H1 (cell line): ENCODE data around the gene WDR31. TPM values are rescaled to one million over a fixed set of nuclear protein-coding genes. Genes with fewer than 3 reads are reported as not detected.

ENCODE experiments used
- CTCF ChIA-PET: fragments of 300-600 bp; sonication (Branson Sonifier 250); formaldehyde crosslinking; loops from one replicate; lab custom pipeline; 2021; ENCODE audit not compliant: partially characterized antibody; lab: Charles Lee
- POLR2A ChIA-PET: fragments of 300-600 bp; sonication (Branson Sonifier 250); formaldehyde crosslinking; loops from one replicate; lab custom pipeline; 2021; ENCODE audit warnings: inconsistent platforms; ENCODE audit not compliant: partially characterized antibody; lab: Charles Lee
- DNase-seq, 2 experiments: peaks; one replicate each; pipeline versions ENCODE4 v3.0.0 to v3.0.0-alpha.2; 2010 to 2022; ENCODE audit warnings: low spot score in 2 of 2, low read depth in 1 of 2, mixed read lengths in 1 of 2
- FAIRE-seq: peaks from 2 replicates; lab custom pipeline; 2011; peaks lifted over from hg19 to GRCh38; lab: Jason Lieb, UNC
- H2AFZ ChIP-seq: 2 replicates; pipeline ENCODE4 v1.8.1; 2012; ENCODE audit warnings: low read length, inconsistent platforms
- H2AK5ac ChIP-seq: 2 replicates; pipeline ENCODE4 v1.6.1; 2013; ENCODE audit warnings: low read depth, low read length
- H2BK120ac ChIP-seq: replicated peaks from 2 replicates; pipeline ENCODE3; 2013; ENCODE audit warnings: low read depth, low read length, inconsistent platforms
- H2BK12ac ChIP-seq: 2 replicates; pipeline ENCODE4 v1.6.1; 2013; ENCODE audit warnings: low read depth, low read length
- H2BK15ac ChIP-seq: 2 replicates; pipeline ENCODE4 v1.6.1; 2013; ENCODE audit warnings: low read length
- H2BK20ac ChIP-seq: 2 replicates; pipeline ENCODE4 v1.6.1; 2013; ENCODE audit warnings: low read length
- H2BK5ac ChIP-seq: 2 replicates; pipeline ENCODE4 v1.6.1; 2013; ENCODE audit warnings: low read depth, low read length
- H3K14ac ChIP-seq: 2 replicates; pipeline ENCODE4 v1.6.1; 2013; ENCODE audit warnings: inconsistent platforms; ENCODE audit not compliant: insufficient read length
- H3K18ac ChIP-seq: 2 replicates; pipeline ENCODE4 v1.6.1; 2013; ENCODE audit warnings: low read length; ENCODE audit errors: extremely low read depth
- H3K23ac ChIP-seq: 2 replicates; pipeline ENCODE4 v1.6.1; 2013; ENCODE audit warnings: inconsistent platforms; ENCODE audit not compliant: insufficient read length
- H3K23me2 ChIP-seq: 2 replicates; pipeline ENCODE4 v1.6.1; 2013; ENCODE audit warnings: low read depth, low read length
- H3K27ac ChIP-seq: 2 replicates; pipeline ENCODE4 v1.6.1; 2011; ENCODE audit warnings: low read depth, low read length, inconsistent platforms
- H3K27me3 ChIP-seq, 4 experiments: replicated peaks in 1 of 4; 1 replicate in 1 of 4; 2 replicates in 3 of 4; pipeline versions ENCODE4 v1.6.1 to v1.8.1; 2011 to 2013; ENCODE audit warnings: low read length in 3 of 4, mild to moderate bottlenecking in 3 of 4, inconsistent platforms in 2 of 4, mixed read lengths in 2 of 4, moderate library complexity in 1 of 4; ENCODE audit not compliant: control insufficient read depth in 3 of 4, insufficient read depth in 3 of 4; ENCODE audit errors: extremely low read depth in 1 of 4
- H3K36me3 ChIP-seq, 4 experiments: 2 replicates each; pipeline versions ENCODE4 v1.6.1 to v1.8.1; 2011 to 2013; ENCODE audit warnings: mild to moderate bottlenecking in 4 of 4, low read length in 3 of 4, moderate library complexity in 2 of 4, control low read depth in 1 of 4, inconsistent platforms in 1 of 4; ENCODE audit not compliant: insufficient read depth in 4 of 4, control insufficient read depth in 2 of 4
- H3K4ac ChIP-seq: replicated peaks from 2 replicates; pipeline ENCODE3; 2013; ENCODE audit warnings: low read length, low read depth, mixed read lengths, inconsistent platforms; ENCODE audit not compliant: insufficient read length
- H3K4me1 ChIP-seq, 4 experiments: replicated peaks in 1 of 4; 1 replicate in 1 of 4; 2 replicates in 3 of 4; pipeline versions ENCODE4 v1.6.1 to v1.8.1; 2011 to 2013; ENCODE audit warnings: low read length in 3 of 4, inconsistent platforms in 2 of 4, mixed read lengths in 1 of 4; ENCODE audit not compliant: insufficient read depth in 4 of 4, control insufficient read depth in 3 of 4
- H3K4me2 ChIP-seq, 2 experiments: 2 replicates each; pipeline versions ENCODE4 v1.6.1 to v1.8.1; 2011 to 2013; ENCODE audit warnings: low read depth in 2 of 2, low read length in 2 of 2, control low read depth in 1 of 2, inconsistent platforms in 1 of 2, mild to moderate bottlenecking in 1 of 2; ENCODE audit not compliant: insufficient read depth in 1 of 2
- H3K4me3 ChIP-seq, 4 experiments: fragments of 200-600, 300-600 bp in 1 of 4; sonication (generic), shearing (Covaris generic), sonication (Bioruptor Twin) in 1 of 4; 2 replicates each; pipeline versions ENCODE4 v1.5.1 to v1.8.1; 2011 to 2016; ENCODE audit warnings: low read length in 4 of 4, low read depth in 3 of 4, control low read depth in 2 of 4, inconsistent platforms in 2 of 4, mild to moderate bottlenecking in 2 of 4, mixed read lengths in 1 of 4, moderate library complexity in 1 of 4; ENCODE audit not compliant: insufficient read depth in 2 of 4; ENCODE audit errors: extremely low read depth in 1 of 4
- H3K56ac ChIP-seq: replicated peaks from 2 replicates; pipeline ENCODE3; 2013; ENCODE audit warnings: low read depth, mild to moderate bottlenecking, mixed read lengths, low read length, inconsistent platforms; ENCODE audit not compliant: insufficient read length
- H3K79me1 ChIP-seq: 2 replicates; pipeline ENCODE4 v1.6.1; 2013; ENCODE audit warnings: low read depth, low read length, control low read depth
- H3K79me2 ChIP-seq, 2 experiments: 2 replicates each; pipeline versions ENCODE4 v1.6.1 to v1.8.1; 2012 to 2013; ENCODE audit warnings: low read length in 2 of 2, mild to moderate bottlenecking in 2 of 2, inconsistent platforms in 1 of 2; ENCODE audit not compliant: insufficient read depth in 2 of 2, control insufficient read depth in 1 of 2
- H3K9ac ChIP-seq, 4 experiments: replicated peaks in 1 of 4; 1 replicate in 1 of 4; 2 replicates in 3 of 4; pipeline versions ENCODE4 v1.6.1 to v1.8.1; 2011 to 2013; ENCODE audit warnings: low read depth in 3 of 4, low read length in 3 of 4, control low read depth in 2 of 4, mild to moderate bottlenecking in 2 of 4, moderate library complexity in 2 of 4, inconsistent platforms in 1 of 4; ENCODE audit errors: extremely low read depth in 1 of 4
- H3K9me3 ChIP-seq, 2 experiments: 2 replicates each; pipeline versions ENCODE4 v1.6.1 to v1.8.1; 2012 to 2013; ENCODE audit warnings: mild to moderate bottlenecking in 2 of 2, moderate library complexity in 2 of 2, control low read depth in 1 of 2, inconsistent platforms in 1 of 2, low read depth in 1 of 2, low read length in 1 of 2, mixed read lengths in 1 of 2; ENCODE audit not compliant: insufficient read depth in 2 of 2
- H4K20me1 ChIP-seq, 2 experiments: replicated peaks in 1 of 2; 2 replicates each; pipeline versions ENCODE3 to v1.8.1; 2011 to 2013; ENCODE audit warnings: inconsistent platforms in 2 of 2, low read length in 2 of 2, mild to moderate bottlenecking in 1 of 2; ENCODE audit not compliant: insufficient read depth in 2 of 2, control insufficient read depth in 1 of 2
- H4K5ac ChIP-seq: 2 replicates; pipeline ENCODE4 v1.6.1; 2013; ENCODE audit warnings: low read length, low read depth, mixed read lengths, inconsistent platforms; ENCODE audit not compliant: insufficient read length
- H4K8ac ChIP-seq: 2 replicates; pipeline ENCODE4 v1.8.0; 2013; ENCODE audit warnings: mild to moderate bottlenecking, moderate library complexity, low read length, inconsistent platforms; ENCODE audit not compliant: insufficient read depth; ENCODE audit errors: extremely low read depth
- H4K91ac ChIP-seq: replicated peaks from 2 replicates; pipeline ENCODE3; 2013; ENCODE audit warnings: low read length, mixed read lengths, inconsistent platforms; ENCODE audit not compliant: insufficient read length
- CBX8 ChIP-seq: fragments of 300-800, 300-1000 bp; sonication (generic); IDR thresholded peaks from 2 replicates; pipeline ENCODE4 v1.7.1; 2016; ENCODE audit warnings: low read depth, low read length, borderline replicate concordance
- CEBPB ChIP-seq: IDR thresholded peaks from 2 replicates; pipeline ENCODE4 v1.6.1; 2012; ENCODE audit warnings: low read depth, low read length
- CHD1 ChIP-seq: IDR thresholded peaks from 2 replicates; pipeline ENCODE4 v1.6.1; 2012; ENCODE audit warnings: low read depth, low read length, improper control_type of control experiment
- GTF2F1 ChIP-seq: IDR thresholded peaks from 2 replicates; pipeline ENCODE4 v1.6.1; 2012; ENCODE audit warnings: low read depth, low read length, improper control_type of control experiment, borderline replicate concordance
- HDAC6 ChIP-seq: IDR thresholded peaks from one replicate; pipeline ENCODE4 v1.7.1; 2012; ENCODE audit warnings: low read depth, mild to moderate bottlenecking, inconsistent platforms, low read length, moderate library complexity
- JUND ChIP-seq: IDR thresholded peaks from 2 replicates; pipeline ENCODE4 v1.6.1; 2011; ENCODE audit warnings: mild to moderate bottlenecking, improper control_type of control experiment, low read length
- RAD21 ChIP-seq, 2 experiments: IDR thresholded peaks in 1 of 2; conservative IDR thresholded peaks in 1 of 2; 2 replicates each; pipeline ENCODE4 v1.6.1; 2011; ENCODE audit warnings: low read depth in 2 of 2, low read length in 2 of 2, improper control_type of control experiment in 1 of 2, inconsistent platforms in 1 of 2, mild to moderate bottlenecking in 1 of 2, moderate library complexity in 1 of 2
- RBBP5 ChIP-seq: IDR thresholded peaks from 2 replicates; pipeline ENCODE4 v1.7.1; 2012; ENCODE audit warnings: low read depth, mild to moderate bottlenecking, inconsistent platforms, low read length, moderate library complexity, borderline replicate concordance
- SAP30 ChIP-seq: fragments of 300-600 bp; sonication (generic); IDR thresholded peaks from 2 replicates; pipeline ENCODE4 v1.7.1; 2012; ENCODE audit warnings: low read length, moderate library complexity, mild to moderate bottlenecking, inconsistent platforms; ENCODE audit not compliant: insufficient read depth, insufficient replicate concordance
- SP2 ChIP-seq: IDR thresholded peaks from 2 replicates; pipeline ENCODE4 v1.6.1; 2012; ENCODE audit warnings: mild to moderate bottlenecking, low read length, inconsistent platforms
- TEAD4 ChIP-seq: IDR thresholded peaks from 2 replicates; pipeline ENCODE4 v1.6.1; 2012; ENCODE audit warnings: low read depth, low read length, inconsistent platforms, mixed read lengths
- WGBS, 2 experiments: shearing (Covaris generic) in 1 of 2; methylation state at CpG; one replicate each; pipeline versions ENCODE4 v1.1.6 to v1.1.7; 2013 to 2015; ENCODE audit warnings: low lambda C conversion rate in 2 of 2, mixed read lengths in 2 of 2, inconsistent platforms in 1 of 2, low coverage in 1 of 2, missing lambda C conversion rate in 1 of 2; ENCODE audit not compliant: insufficient replicate concordance in 2 of 2, insufficient coverage in 1 of 2, insufficient read length in 1 of 2; ENCODE audit errors: extremely low coverage in 1 of 2, missing lambda C conversion rate in 1 of 2; 5-methylcytosine and 5-hydroxymethylcytosine counted together
- polyA plus RNA-seq, 7 experiments: library from polyadenylated mRNA; depleted of rRNA in 3 of 7; stranded (reverse) in 5 of 7; unstranded in 2 of 7; fragments of >200 nt in 5 of 7; fragments of 200-250 nt in 2 of 7; gene quantifications; 1 replicate in 5 of 7; 2 replicates in 1 of 7; 4 replicates in 1 of 7; pipeline versions ENCODE4 v1.2.1 to v1.2.3, GENCODE V29; 2011 to 2013; ENCODE audit warnings: missing spikeins in 2 of 7, mixed read lengths in 2 of 7
- total RNA-seq: library from RNA; stranded (reverse); fragmentation: NEBNext Ultra II Directional; extraction: Animal tissue kit (Norgen Biotek cat#: 25700); gene quantifications from 2 replicates; pipeline ENCODE4 v1.2.1, GENCODE V29; 2021
- TF ChIP-seq, protein P1 (sequence below): IDR thresholded peaks from 2 replicates; pipeline ENCODE4 v1.6.1; 2011; ENCODE audit warnings: low read depth, mild to moderate bottlenecking, low read length; ENCODE audit not compliant: insufficient read depth
- TF ChIP-seq, protein P2 (sequence below): IDR thresholded peaks from 2 replicates; pipeline ENCODE4 v1.6.1; 2012; ENCODE audit warnings: inconsistent platforms

WDR31 gene
- total and polyA plus RNA-seq, 2 of the 8 experiments (the other 6 are each of a cell fraction or from before 2014, with no cell fraction given), result 0.27 to 0.28 TPM

DNA sequence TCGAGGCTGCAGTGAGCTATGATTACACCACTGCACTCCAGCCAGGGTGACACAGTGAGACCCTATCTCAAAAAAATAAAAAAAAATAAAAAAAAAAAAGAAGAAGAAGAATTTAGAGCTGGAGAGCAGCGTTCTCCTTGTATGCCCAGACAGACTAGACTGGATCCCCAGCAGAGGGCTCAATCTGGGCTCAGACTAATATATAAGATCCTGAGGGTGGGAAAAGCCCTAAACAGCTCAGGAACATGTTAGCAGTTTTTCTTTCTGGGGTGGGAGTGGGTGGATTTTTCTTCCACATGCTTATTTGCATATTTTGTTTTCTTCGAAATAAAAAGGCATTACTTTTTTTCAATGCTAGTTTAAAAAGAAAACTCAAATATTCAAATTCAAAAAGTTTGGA, 8.4 kb upstream of the WDR31 start:
- no peak overlapping the region for H2BK120ac ChIP-seq
- H3K9me3 ChIP-seq, result no peaks in the 10 kb centered on the region
- H2BK5ac ChIP-seq, result no peak overlapping the region
- H3K23me2 ChIP-seq, result peaks cover 11% of the 10 kb centered on the region; the same call in 1 of the 2 replicates
- no peaks in the 10 kb centered on the region; the same call in 1 of the 2 replicates for H3K79me1 ChIP-seq
- peaks cover 0 to 2% of the 10 kb centered on the region in 2 experiments for H4K20me1 ChIP-seq
- H2BK20ac ChIP-seq, result no peak overlapping the region
- no peak overlapping the region for H3K18ac ChIP-seq
- peaks cover 5 to 14% (median 10%) of the 10 kb centered on the region in 4 experiments for H3K4me1 ChIP-seq
- no peak overlapping the region for H3K4ac ChIP-seq
- no peak for DNase-seq
- no peak overlapping the region for H2BK12ac ChIP-seq
- FAIRE-seq, result no peak
- no peak overlapping the region for H4K91ac ChIP-seq
- H2BK15ac ChIP-seq, result no peak overlapping the region
- H3K36me3 ChIP-seq, result no peaks in the 10 kb centered on the region
- no peaks in the 10 kb centered on the region for H3K79me2 ChIP-seq
- peak overlapping the region in 1 of 2 experiments; percentile 86; a peak in 1 of 4 replicates for H3K4me2 ChIP-seq
- ChIA-PET CTCF (interaction anchor here (0.5 to 2.5 kb wide), 11 partner anchors 10 to 444 kb away, joined by 3 to 11 read pairs (median 4); partner anchors contain the start of genes CDC26 and PRPF4), POLR2A (interaction anchor here (0.9 to 1.2 kb wide), 3 partner anchors 9 to 73 kb away, joined by 4 read pairs; partner anchors contain the start of genes C9orf43, CDC26, POLE3 and PRPF4)
- 86% methylated on average over 3 of the region's 3 CpGs; no CpG with 5 or more reads in 1 of the 2 experiments for WGBS, 2 experiments
- H3K9ac ChIP-seq, result no peak overlapping the region
- H4K5ac ChIP-seq, result no peak overlapping the region
- no peak overlapping the region for H3K56ac ChIP-seq
- H2AK5ac ChIP-seq, result no peak overlapping the region
- H4K8ac ChIP-seq, result no peak overlapping the region
- H2AFZ ChIP-seq, result no peak overlapping the region
- no peak overlapping the region for H3K23ac ChIP-seq
- H3K4me3 ChIP-seq, result no peak overlapping the region; a peak in 1 of 8 replicates
- H3K27ac ChIP-seq, result no peak overlapping the region
- peaks cover 0 to 14% (median 2%) of the 10 kb centered on the region in 4 experiments; a peak in 5 of 7 replicates for H3K27me3 ChIP-seq
- H3K14ac ChIP-seq, result no peak overlapping the region
- TF ChIP-seq CEBPB, result no peak
- no peak for TF ChIP-seq RBBP5
- TF ChIP-seq RAD21 (IDR thresholded peaks at IDR 0.05 in 1 of 2, conservative IDR thresholded peaks at IDR 0.05 in 1 of 2; ENCODE audit: low read depth in 2 of 2, low read length in 2 of 2), result no peak
- TF ChIP-seq SP2, result no peak
- no peak for TF ChIP-seq GTF2F1
- TF ChIP-seq CBX8, result no peak
- TF ChIP-seq, protein P1, sequence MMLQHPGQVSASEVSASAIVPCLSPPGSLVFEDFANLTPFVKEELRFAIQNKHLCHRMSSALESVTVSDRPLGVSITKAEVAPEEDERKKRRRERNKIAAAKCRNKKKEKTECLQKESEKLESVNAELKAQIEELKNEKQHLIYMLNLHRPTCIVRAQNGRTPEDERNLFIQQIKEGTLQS, result no peak
- no peak for TF ChIP-seq CHD1
- TF ChIP-seq JUND, result no peak
- no peak for TF ChIP-seq SAP30
- no peak for TF ChIP-seq HDAC6
- no peak for TF ChIP-seq TEAD4
- TF ChIP-seq, protein P2, sequence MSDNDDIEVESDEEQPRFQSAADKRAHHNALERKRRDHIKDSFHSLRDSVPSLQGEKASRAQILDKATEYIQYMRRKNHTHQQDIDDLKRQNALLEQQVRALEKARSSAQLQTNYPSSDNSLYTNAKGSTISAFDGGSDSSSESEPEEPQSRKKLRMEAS, result no peak
